ENCODE measurements around the gene FOXN3.

Gene FOXN3

GRCh38 chr14:89430391-89431236, 13.6 kb upstream of the FOXN3 start:
- DNase-seq = no peak

- peak; percentile 50 for DNase-seq
Measured at GRCh38 chr14:89429199-89430181, 12.5 kb upstream of the FOXN3 start.

GRCh38 chr14:89428546-89429198, 11.6 kb upstream of the FOXN3 start:
- DNase-seq = peak; percentile 48

- DNase-seq = no peak
Measured at GRCh38 chr14:89428173-89428523, 11.1 kb upstream of the FOXN3 start.

- no peak for DNase-seq
Measured at GRCh38 chr14:89427426-89428172, 10.6 kb upstream of the FOXN3 start.

- DNase-seq = no peak
Measured at GRCh38 chr14:89425931-89426330, 8.9 kb upstream of the FOXN3 start.

GRCh38 chr14:89424241-89424640, 7.2 kb upstream of the FOXN3 start:
- DNase-seq = no peak

GRCh38 chr14:89422952-89423345, 5.9 kb upstream of the FOXN3 start:
- DNase-seq = no peak

GRCh38 chr14:89422181-89422951, 5.3 kb upstream of the FOXN3 start:
- DNase-seq = no peak

- DNase-seq = no peak
Measured at GRCh38 chr14:89420502-89420901, 3.5 kb upstream of the FOXN3 start.

GRCh38 chr14:89419973-89420482, 3.0 kb upstream of the FOXN3 start:
- no peak for DNase-seq

GRCh38 chr14:89418976-89419375, 1.9 kb upstream of the FOXN3 start:
- no peak for DNase-seq

GRCh38 chr14:89418452-89418851, 1.4 kb upstream of the FOXN3 start:
- no peak for DNase-seq

- peak; percentile 52 for DNase-seq
Measured at GRCh38 chr14:89417465-89418225, 612 bp upstream of the FOXN3 start.

- DNase-seq = peak; percentile 92
Measured at GRCh38 chr14:89416002-89416995, 734 bp downstream of the FOXN3 start.

GRCh38 chr14:89415159-89415558, 1.9 kb downstream of the FOXN3 start:
- no peak for DNase-seq

GRCh38 chr14:89411976-89412375, 5.1 kb downstream of the FOXN3 start:
- DNase-seq = no peak

GRCh38 chr14:89409961-89410360, 7.1 kb downstream of the FOXN3 start:
- DNase-seq = no peak

Measured in NCI-H2107 (cell line).